Activated naive CD4-positive, alpha-beta T cell treated with anti-CD3 and anti-CD28 coated beads for 36 hours (primary cell): ENCODE measurements around the gene DTX1. TPM values are rescaled to one million over a fixed set of nuclear protein-coding genes. Genes with fewer than 3 reads are reported as not detected.
A peak's percentile ranks its signal among the peaks of the same experiment; 100 is the strongest.

Source experiments
- CTCF ChIA-PET: fragments of 350-600 bp; sonication (Branson Sonifier 250); formaldehyde crosslinking; loops from one replicate; lab custom pipeline; 2021; ENCODE audit warnings: antibody characterized with exemption; lab: Charles Lee
- DNase-seq: peaks from one replicate; pipeline ENCODE4 v3.0.0-alpha.2; 2020
- H3K27ac Mint-ChIP-seq: one replicate; pipeline ENCODE4 v1.8.0; 2021; ENCODE audit warnings: mild to moderate bottlenecking, mixed read lengths
- H3K27me3 Mint-ChIP-seq: one replicate; pipeline ENCODE4 v1.8.0; 2021; ENCODE audit warnings: low read depth, mixed read lengths
- H3K36me3 Mint-ChIP-seq: one replicate; pipeline ENCODE4 v1.8.0; 2021; ENCODE audit warnings: low read depth, mixed read lengths
- H3K4me1 Mint-ChIP-seq: one replicate; pipeline ENCODE4 v1.8.0; 2021; ENCODE audit warnings: low read depth, mixed read lengths
- H3K4me3 Mint-ChIP-seq: one replicate; pipeline ENCODE4 v1.8.0; 2021; ENCODE audit warnings: mild to moderate bottlenecking, moderate library complexity, mixed read lengths
- H3K9me3 Mint-ChIP-seq: one replicate; pipeline ENCODE4 v1.8.0; 2021; ENCODE audit warnings: mixed read lengths
- intact Hi-C: fragments of 100-400 bp; cut with micrococcal nuclease; formaldehyde crosslinking; loops from one replicate; pipeline ENCODE4 v1.15.1; 2023
- total RNA-seq, 2 experiments: library from RNA; stranded (reverse); gene quantifications; one replicate each; pipeline ENCODE4 v1.2.3, GENCODE V29; 2021

DTX1 gene
- total RNA-seq, 2 experiments from 2014 or later, result 8.3 to 10.7 TPM

GRCh38 chr12:113091506-113091905 is 35.0 kb downstream of the DTX1 start:
- CTCF ChIA-PET, result interaction anchor here (1.5 to 3.3 kb wide), 2 partner anchors 41 to 43 kb away, joined by 6 to 17 read pairs; no protein-coding TSS in a partner anchor
- DNase-seq, result no peak
- Mint-ChIP-seq H3K4me1 (peaks cover 65% of the 10 kb centered on the region), H3K9me3 (peaks cover 4% of the 10 kb centered on the region), H3K27me3 (no peaks in the 10 kb centered on the region), H3K4me3 (no peak overlapping the region), H3K36me3 (no peaks in the 10 kb centered on the region), H3K27ac (no peak overlapping the region)
- intact Hi-C loops, result no loop called here

GRCh38 chr12:113092607-113093408 is 36.3 kb downstream of the DTX1 start:
- Mint-ChIP-seq H3K4me3 (no peak overlapping the region), H3K27ac (no peak overlapping the region), H3K36me3 (no peaks in the 10 kb centered on the region), H3K27me3 (no peaks in the 10 kb centered on the region), H3K9me3 (peaks cover 4% of the 10 kb centered on the region), H3K4me1 (peaks cover 53% of the 10 kb centered on the region)
- CTCF ChIA-PET, result interaction anchor here (1.3 to 3.3 kb wide), 3 partner anchors 36 to 44 kb away, joined by 4 to 17 read pairs (median 6); partner anchors contain the start of gene DTX1
- peak; percentile 30 for DNase-seq
- intact Hi-C loops, result no loop called here

- no peaks in the 10 kb centered on the region for H3K27me3 Mint-ChIP-seq
- no peak overlapping the region for H3K27ac Mint-ChIP-seq
- H3K36me3 Mint-ChIP-seq, result no peaks in the 10 kb centered on the region
- no peak overlapping the region for H3K4me3 Mint-ChIP-seq
- H3K9me3 Mint-ChIP-seq, result peaks cover 2% of the 10 kb centered on the region
- DNase-seq, result no peak
- intact Hi-C loops, result no loop called here
- CTCF ChIA-PET, result interaction anchor here (3.3 kb wide), 1 partner anchor 45 kb away, joined by 17 read pairs; no protein-coding TSS in a partner anchor
- H3K4me1 Mint-ChIP-seq, result peaks cover 55% of the 10 kb centered on the region
Measured at GRCh38 chr12:113093409-113094101, 37.0 kb downstream of the DTX1 start.

GRCh38 chr12:113094738-113095137 is 38.2 kb downstream of the DTX1 start:
- Mint-ChIP-seq H3K27me3 (no peaks in the 10 kb centered on the region), H3K9me3 (peaks cover 2% of the 10 kb centered on the region), H3K4me3 (no peak overlapping the region), H3K4me1 (peaks cover 49% of the 10 kb centered on the region), H3K27ac (no peak overlapping the region), H3K36me3 (no peaks in the 10 kb centered on the region)
- intact Hi-C loops, result loop anchor here (5.0 kb wide), 1 partner anchor 192 kb away; no protein-coding TSS in a partner anchor
- DNase-seq, result no peak
- CTCF ChIA-PET, result interaction anchor here (7.6 kb wide), 1 partner anchor 45 kb away, joined by 84 read pairs; no protein-coding TSS in a partner anchor

DNA sequence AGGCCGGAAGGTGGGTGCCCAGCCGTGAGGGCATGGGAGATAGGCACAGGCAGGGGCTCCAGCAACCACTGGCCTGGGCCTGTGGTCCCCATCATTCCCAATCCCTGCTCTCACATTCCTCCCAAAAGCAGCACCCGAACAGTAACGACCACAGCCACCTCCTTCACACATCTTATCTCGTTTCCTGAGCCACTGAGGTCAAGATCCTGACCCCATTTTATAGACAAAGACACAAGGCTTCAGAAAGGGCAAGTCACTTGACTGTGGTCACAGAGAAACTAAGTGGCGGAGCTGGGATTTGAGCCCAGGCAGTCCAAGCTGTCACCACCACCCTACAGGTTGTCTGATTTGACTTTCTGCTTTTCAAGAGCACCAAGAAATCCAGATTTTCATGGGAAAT is 38.9 kb downstream of the DTX1 start:
- CTCF ChIA-PET, result interaction anchor here (7.6 kb wide), 1 partner anchor 45 kb away, joined by 84 read pairs; no protein-coding TSS in a partner anchor
- Mint-ChIP-seq H3K9me3 (no peaks in the 10 kb centered on the region), H3K36me3 (no peaks in the 10 kb centered on the region), H3K27me3 (no peaks in the 10 kb centered on the region), H3K4me3 (no peak overlapping the region), H3K27ac (no peak overlapping the region), H3K4me1 (peaks cover 44% of the 10 kb centered on the region)
- DNase-seq, result no peak
- intact Hi-C loops, result loop anchor here (5.0 kb wide), 1 partner anchor 193 kb away; no protein-coding TSS in a partner anchor

- intact Hi-C loops, result loop anchor here (5.0 kb wide), 1 partner anchor 195 kb away; no protein-coding TSS in a partner anchor
- no peak overlapping the region for H3K4me3 Mint-ChIP-seq
- H3K36me3 Mint-ChIP-seq, result no peaks in the 10 kb centered on the region
- peaks cover 29% of the 10 kb centered on the region for H3K4me1 Mint-ChIP-seq
- no peaks in the 10 kb centered on the region for H3K9me3 Mint-ChIP-seq
- CTCF ChIA-PET, result interaction anchor here (0.6 to 7.6 kb wide), 7 partner anchors 15 to 133 kb away, joined by 3 to 84 read pairs (median 6); no protein-coding TSS in a partner anchor
- DNase-seq, result no peak
- no peak overlapping the region for H3K27ac Mint-ChIP-seq
- no peaks in the 10 kb centered on the region for H3K27me3 Mint-ChIP-seq
Measured at GRCh38 chr12:113096675-113097461, 40.3 kb downstream of the DTX1 start.

- no peaks in the 10 kb centered on the region for H3K9me3 Mint-ChIP-seq
- peaks cover 19% of the 10 kb centered on the region for H3K4me1 Mint-ChIP-seq
- DNase-seq, result no peak
- CTCF ChIA-PET, result interaction anchor here (0.5 to 7.6 kb wide), 26 partner anchors 8 to 308 kb away, joined by 3 to 84 read pairs (median 6); no protein-coding TSS in a partner anchor
- no peaks in the 10 kb centered on the region for H3K36me3 Mint-ChIP-seq
- H3K27me3 Mint-ChIP-seq, result no peaks in the 10 kb centered on the region
- no peak overlapping the region for H3K27ac Mint-ChIP-seq
- intact Hi-C loops, result loop anchor here (1.0 to 5.0 kb wide), 5 partner anchors 41 to 196 kb away; partner anchors contain the start of gene DTX1
- H3K4me3 Mint-ChIP-seq, result no peak overlapping the region
Measured at GRCh38 chr12:113097716-113098440, 41.3 kb downstream of the DTX1 start.

DNA sequence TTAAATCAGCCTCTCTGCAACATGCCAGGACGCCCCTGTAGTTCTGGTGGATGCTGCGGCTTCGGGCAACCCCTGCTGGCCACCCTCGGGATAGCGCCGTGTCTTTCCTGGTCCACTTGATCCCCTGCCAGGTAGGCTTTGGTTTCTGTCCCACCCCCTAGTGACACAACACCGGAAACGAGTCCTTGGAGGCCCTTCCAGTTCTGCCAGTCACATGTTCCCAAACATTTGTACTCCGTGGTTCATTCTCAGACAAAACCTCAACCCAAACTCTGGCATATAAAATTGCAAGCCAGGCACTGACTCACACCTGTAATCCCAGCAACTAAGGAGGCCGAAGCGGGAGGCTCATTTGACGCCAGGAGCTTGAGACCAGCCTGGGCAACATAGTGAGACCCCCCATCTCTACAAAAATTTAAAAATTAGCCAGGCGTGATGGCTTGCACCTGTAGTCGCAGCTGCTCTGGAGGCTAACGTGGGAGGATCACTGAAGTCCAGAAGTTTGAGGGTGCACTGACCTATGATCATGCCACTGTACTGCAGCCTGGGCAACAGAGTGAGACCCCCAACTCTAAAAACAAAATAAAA is 42.0 kb downstream of the DTX1 start:
- peak; percentile 88 for DNase-seq
- Mint-ChIP-seq H3K9me3 (no peaks in the 10 kb centered on the region), H3K4me3 (no peak overlapping the region), H3K36me3 (no peaks in the 10 kb centered on the region), H3K27ac (no peak overlapping the region), H3K4me1 (peaks cover 18% of the 10 kb centered on the region), H3K27me3 (no peaks in the 10 kb centered on the region)
- CTCF ChIA-PET, result interaction anchor here (0.7 to 7.6 kb wide), 27 partner anchors 8 to 118 kb away, joined by 3 to 84 read pairs (median 5); no protein-coding TSS in a partner anchor
- intact Hi-C loops, result loop anchor here (1.0 to 5.0 kb wide), 5 partner anchors 42 to 196 kb away; partner anchors contain the start of gene DTX1

- intact Hi-C loops, result loop anchor here (2.0 to 5.0 kb wide), 3 partner anchors 43 to 197 kb away; partner anchors contain the start of gene DTX1
- H3K27me3 Mint-ChIP-seq, result no peaks in the 10 kb centered on the region
Measured at GRCh38 chr12:113099364-113099763, 42.8 kb downstream of the DTX1 start.

DNA sequence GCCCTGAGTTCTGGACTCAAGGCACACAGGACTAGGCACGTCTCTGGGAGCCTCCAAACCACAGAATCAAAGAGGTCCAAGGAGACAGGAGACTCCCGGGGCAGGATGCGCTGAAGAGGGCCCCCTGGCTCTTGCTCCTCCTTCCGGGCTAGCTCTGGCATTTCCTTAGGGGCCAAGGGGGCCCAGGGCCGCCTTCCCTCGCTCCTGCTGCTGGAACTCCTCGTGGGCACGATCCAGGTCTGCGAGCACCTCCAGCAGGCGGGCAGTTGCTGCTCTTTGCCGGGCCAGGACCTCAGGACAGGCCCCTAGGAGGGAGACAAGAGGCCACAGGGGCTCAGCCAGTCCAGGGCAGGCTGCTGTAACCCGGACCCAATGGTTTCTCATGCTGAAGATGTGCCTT is 43.2 kb downstream of the DTX1 start:
- H3K27ac Mint-ChIP-seq, result no peak overlapping the region
- intact Hi-C loops, result loop anchor here (2.0 to 5.0 kb wide), 3 partner anchors 43 to 197 kb away; partner anchors contain the start of gene DTX1
- no peaks in the 10 kb centered on the region for H3K36me3 Mint-ChIP-seq
- peaks cover 18% of the 10 kb centered on the region for H3K4me1 Mint-ChIP-seq
- H3K27me3 Mint-ChIP-seq, result no peaks in the 10 kb centered on the region
- CTCF ChIA-PET, result interaction anchor here (0.7 to 7.6 kb wide), 4 partner anchors 35 to 107 kb away, joined by 3 to 84 read pairs (median 14); no protein-coding TSS in a partner anchor
- H3K4me3 Mint-ChIP-seq, result no peak overlapping the region
- no peaks in the 10 kb centered on the region for H3K9me3 Mint-ChIP-seq
- DNase-seq, result no peak

More at GRCh38 chr12:113099364-113099763, 42.8 kb downstream of the DTX1 start:
- Mint-ChIP-seq H3K36me3 (no peaks in the 10 kb centered on the region), H3K4me3 (no peak overlapping the region), H3K27ac (no peak overlapping the region), H3K4me1 (peaks cover 18% of the 10 kb centered on the region), H3K9me3 (no peaks in the 10 kb centered on the region)
- CTCF ChIA-PET, result interaction anchor here (0.6 to 7.6 kb wide), 14 partner anchors 7 to 107 kb away, joined by 3 to 84 read pairs (median 5); no protein-coding TSS in a partner anchor
- no peak for DNase-seq
